ENCODE data around the gene RPL5. TPM values are rescaled to one million over a fixed set of nuclear protein-coding genes. Genes with fewer than 3 reads are reported as not detected.

The RPL5 gene
- total RNA-seq, 3 donors from 2014 or later (not counting 1 experiment from before 2014, with no cell fraction given) = 573 to 679 (median 647) TPM

DNA sequence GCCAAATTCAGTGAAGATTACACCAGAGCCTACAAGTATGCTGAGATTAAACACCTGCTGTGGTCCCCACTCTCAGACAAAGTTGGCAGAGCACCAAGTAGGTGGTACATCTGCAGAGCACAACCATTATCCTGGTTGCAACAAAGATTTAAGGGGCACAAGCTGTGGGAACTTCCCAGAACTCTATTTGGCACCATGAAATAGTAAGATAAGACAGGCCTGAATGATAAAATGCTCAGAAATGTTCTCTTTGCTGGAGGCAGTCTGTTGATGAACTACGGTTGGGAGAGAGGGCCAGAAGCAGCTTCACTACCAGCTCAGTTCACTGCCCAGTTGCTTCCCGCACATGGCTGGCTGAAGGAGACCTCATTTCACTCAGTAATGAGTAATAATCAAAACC is 19.9 kb downstream of the RPL5 start:
- H3K4me1 Mint-ChIP-seq = peaks cover 10% of the 10 kb centered on the region in 2 donors
- WGBS (ENCODE audit: insufficient coverage) = 100% methylated on average over 2 of the region's 2 CpGs
- H3K27ac ChIP-seq (ENCODE audit: low read length) = no peak overlapping the region

DNA sequence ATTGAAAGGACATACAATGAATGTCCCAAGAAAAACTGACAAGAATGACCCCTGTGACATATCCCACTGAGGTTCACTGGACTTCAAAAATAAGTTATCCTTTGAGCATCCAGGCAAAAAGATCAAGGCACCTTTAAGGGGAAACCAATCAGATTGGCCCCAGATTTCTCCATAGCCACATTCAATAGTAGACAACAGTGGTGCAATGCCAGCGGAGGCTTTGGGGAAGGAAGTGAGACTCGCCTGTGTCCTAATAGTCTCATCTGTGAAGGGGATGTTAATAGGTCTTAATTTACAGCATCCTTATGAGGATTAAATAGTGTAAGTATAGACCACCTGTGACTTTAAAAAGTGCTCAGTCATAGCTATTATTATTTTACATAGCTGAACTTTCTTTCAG is 21.5 kb downstream of the RPL5 start:
- H3K4me3 Mint-ChIP-seq = no peak overlapping the region
- no peaks in the 10 kb centered on the region for H3K27me3 Mint-ChIP-seq (ENCODE audit: low read depth in 2 of 2)
- peaks cover 8% of the 10 kb centered on the region for H3K36me3 ChIP-seq (ENCODE audit: control insufficient read depth, insufficient read depth, low read length)
- no peak overlapping the region for H3K27ac ChIP-seq (ENCODE audit: low read length)
- 63% methylated on average over 2 of the region's 2 CpGs for WGBS (ENCODE audit: insufficient coverage)
- no peaks in the 10 kb centered on the region for H3K9me3 ChIP-seq (ENCODE audit: control insufficient read depth, insufficient read depth, low read length)
- H3K27me3 ChIP-seq (ENCODE audit: control insufficient read depth, insufficient read depth, low read length) = no peaks in the 10 kb centered on the region
- no peaks in the 10 kb centered on the region for H3K9me3 Mint-ChIP-seq
- DNase-seq (no peak), ATAC-seq (no peak)
- peaks cover 12% of the 10 kb centered on the region for H3K36me3 Mint-ChIP-seq
- TF ChIP-seq, protein P1, sequence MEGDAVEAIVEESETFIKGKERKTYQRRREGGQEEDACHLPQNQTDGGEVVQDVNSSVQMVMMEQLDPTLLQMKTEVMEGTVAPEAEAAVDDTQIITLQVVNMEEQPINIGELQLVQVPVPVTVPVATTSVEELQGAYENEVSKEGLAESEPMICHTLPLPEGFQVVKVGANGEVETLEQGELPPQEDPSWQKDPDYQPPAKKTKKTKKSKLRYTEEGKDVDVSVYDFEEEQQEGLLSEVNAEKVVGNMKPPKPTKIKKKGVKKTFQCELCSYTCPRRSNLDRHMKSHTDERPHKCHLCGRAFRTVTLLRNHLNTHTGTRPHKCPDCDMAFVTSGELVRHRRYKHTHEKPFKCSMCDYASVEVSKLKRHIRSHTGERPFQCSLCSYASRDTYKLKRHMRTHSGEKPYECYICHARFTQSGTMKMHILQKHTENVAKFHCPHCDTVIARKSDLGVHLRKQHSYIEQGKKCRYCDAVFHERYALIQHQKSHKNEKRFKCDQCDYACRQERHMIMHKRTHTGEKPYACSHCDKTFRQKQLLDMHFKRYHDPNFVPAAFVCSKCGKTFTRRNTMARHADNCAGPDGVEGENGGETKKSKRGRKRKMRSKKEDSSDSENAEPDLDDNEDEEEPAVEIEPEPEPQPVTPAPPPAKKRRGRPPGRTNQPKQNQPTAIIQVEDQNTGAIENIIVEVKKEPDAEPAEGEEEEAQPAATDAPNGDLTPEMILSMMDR (IDR thresholded peaks at IDR 0.05) = no peak
- H3K27ac Mint-ChIP-seq = peak overlapping the region in 1 of 2 donors; percentile 18
- intact Hi-C loops (cut with micrococcal nuclease) = no loop called here
- no peak overlapping the region for H3K4me3 ChIP-seq (ENCODE audit: low read length)
- no peaks in the 10 kb centered on the region for H3K4me1 ChIP-seq (ENCODE audit: control insufficient read depth, insufficient read depth, low read length)
- H3K4me1 Mint-ChIP-seq = peaks cover 10% of the 10 kb centered on the region in 2 donors

More for the DNA sequence above, 19.9 kb downstream of the RPL5 start:
- TF ChIP-seq, protein P1 (IDR thresholded peaks at IDR 0.05) = no peak
- Mint-ChIP-seq H3K27me3 (ENCODE audit: low read depth in 2 of 2) (no peaks in the 10 kb centered on the region), H3K4me3 (no peak overlapping the region), H3K36me3 (peaks cover 12% of the 10 kb centered on the region), H3K9me3 (no peaks in the 10 kb centered on the region), H3K27ac (no peak overlapping the region)
- no peak for ATAC-seq
- Histone ChIP-seq H3K36me3 (ENCODE audit: control insufficient read depth, insufficient read depth, low read length) (peaks cover 11% of the 10 kb centered on the region), H3K4me1 (ENCODE audit: control insufficient read depth, insufficient read depth, low read length) (no peaks in the 10 kb centered on the region), H3K9me3 (ENCODE audit: control insufficient read depth, insufficient read depth, low read length) (no peaks in the 10 kb centered on the region), H3K4me3 (ENCODE audit: low read length) (no peak overlapping the region), H3K27me3 (ENCODE audit: control insufficient read depth, insufficient read depth, low read length) (no peaks in the 10 kb centered on the region)
- DNase-seq = no peak
- intact Hi-C loops (cut with micrococcal nuclease) = no loop called here

DNA sequence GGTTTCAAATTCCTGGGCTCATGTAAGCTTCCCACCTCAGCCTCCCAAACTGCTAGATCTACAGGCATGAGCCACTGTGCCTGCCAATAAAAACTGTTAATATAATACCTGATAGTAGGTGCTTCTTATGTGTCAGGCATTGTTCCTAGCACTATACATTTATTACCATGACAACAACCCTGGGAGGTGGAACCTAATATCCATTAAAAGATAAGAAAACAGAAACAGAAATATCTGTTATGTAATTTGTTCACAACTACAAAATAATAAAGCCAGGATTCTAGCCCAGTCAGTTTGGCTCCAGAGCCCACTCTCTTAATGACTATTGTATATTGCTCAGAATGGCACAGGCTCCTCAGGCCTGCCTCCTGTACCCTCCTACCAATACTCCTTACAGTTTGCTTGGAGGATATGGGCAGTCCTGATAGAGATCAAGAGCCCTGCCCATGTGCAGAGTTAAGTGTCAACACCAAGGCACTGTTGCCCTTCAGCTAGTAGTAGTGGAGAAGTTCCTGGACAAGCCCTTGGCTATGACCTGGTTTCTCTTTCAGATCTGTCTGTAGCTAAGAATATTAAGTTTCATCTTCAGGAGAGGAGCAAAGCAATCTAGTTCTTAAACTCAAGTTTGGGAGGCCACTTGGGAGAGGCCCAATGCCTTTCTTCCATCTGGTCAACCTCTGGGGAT is 22.4 kb downstream of the RPL5 start:
- H3K4me1 ChIP-seq (ENCODE audit: control insufficient read depth, insufficient read depth, low read length) = no peaks in the 10 kb centered on the region
- H3K9me3 ChIP-seq (ENCODE audit: control insufficient read depth, insufficient read depth, low read length) = no peaks in the 10 kb centered on the region
- H3K4me3 Mint-ChIP-seq = no peak overlapping the region
- TF ChIP-seq, protein P1 (IDR thresholded peaks at IDR 0.05) = no peak
- H3K36me3 Mint-ChIP-seq = peaks cover 12% of the 10 kb centered on the region
- DNase-seq (no peak), ATAC-seq (peak in 2 of 3 donors; percentile 33 to 37)
- no peaks in the 10 kb centered on the region for H3K9me3 Mint-ChIP-seq
- intact Hi-C loops (cut with micrococcal nuclease) = no loop called here
- H3K27me3 ChIP-seq (ENCODE audit: control insufficient read depth, insufficient read depth, low read length) = no peaks in the 10 kb centered on the region
- H3K27ac Mint-ChIP-seq = peak overlapping the region; percentile 39 to 63
- H3K27ac ChIP-seq (ENCODE audit: low read length) = no peak overlapping the region
- no peaks in the 10 kb centered on the region for H3K27me3 Mint-ChIP-seq (ENCODE audit: low read depth in 2 of 2)
- no peak overlapping the region for H3K4me3 ChIP-seq (ENCODE audit: low read length)
- H3K36me3 ChIP-seq (ENCODE audit: control insufficient read depth, insufficient read depth, low read length) = peaks cover 7% of the 10 kb centered on the region
- peaks cover 12 to 17% of the 10 kb centered on the region in 2 donors for H3K4me1 Mint-ChIP-seq

DNA sequence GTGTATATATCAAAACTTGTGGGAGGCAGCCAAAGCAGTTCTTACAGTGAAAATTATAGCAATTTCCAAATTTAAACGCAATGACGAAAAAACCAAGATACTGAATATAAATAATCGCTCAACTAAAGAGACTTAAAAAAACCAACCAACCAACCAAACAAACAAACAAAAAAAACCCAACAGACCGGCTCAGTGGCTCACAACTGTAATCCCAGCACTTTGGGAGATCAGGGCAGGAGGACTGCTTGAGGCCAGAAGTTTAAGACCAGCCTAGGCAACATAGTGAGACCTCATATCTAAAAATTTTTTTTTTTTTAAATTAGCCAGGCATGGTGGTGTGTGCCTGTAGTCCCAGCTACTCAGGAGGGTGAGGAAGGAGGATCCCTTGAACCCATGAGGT is 23.4 kb downstream of the RPL5 start:
- Histone ChIP-seq H3K4me3 (ENCODE audit: low read length) (no peak overlapping the region), H3K9me3 (ENCODE audit: control insufficient read depth, insufficient read depth, low read length) (no peaks in the 10 kb centered on the region), H3K27ac (ENCODE audit: low read length) (no peak overlapping the region), H3K36me3 (ENCODE audit: control insufficient read depth, insufficient read depth, low read length) (no peaks in the 10 kb centered on the region), H3K4me1 (ENCODE audit: control insufficient read depth, insufficient read depth, low read length) (no peaks in the 10 kb centered on the region), H3K27me3 (ENCODE audit: control insufficient read depth, insufficient read depth, low read length) (no peaks in the 10 kb centered on the region)
- WGBS (ENCODE audit: insufficient coverage) = 99% methylated on average over 4 of the region's 4 CpGs
- no peaks in the 10 kb centered on the region for H3K27me3 Mint-ChIP-seq (ENCODE audit: low read depth in 2 of 2)
- peaks cover 15 to 20% of the 10 kb centered on the region in 2 donors for H3K4me1 Mint-ChIP-seq
- TF ChIP-seq, protein P1 (IDR thresholded peaks at IDR 0.05) = no peak
- no peaks in the 10 kb centered on the region for H3K9me3 Mint-ChIP-seq
- ATAC-seq = no peak
- intact Hi-C loops (cut with micrococcal nuclease) = no loop called here
- no peak for DNase-seq
- H3K27ac Mint-ChIP-seq = no peak overlapping the region
- no peak overlapping the region for H3K4me3 Mint-ChIP-seq
- H3K36me3 Mint-ChIP-seq = peaks cover 12% of the 10 kb centered on the region

Measured in natural killer cell (primary cell).